HG03039 (cell line): ENCODE measurements around the gene HOXB5.

Source experiments
- ATAC-seq: cut with Tn5 transposase; IDR thresholded peaks from one replicate; pipeline ENCODE4 v1.9.1; 2021; ENCODE audit warnings: mild to moderate bottlenecking, moderate library complexity; ENCODE audit not compliant: unreplicated experiment

Gene HOXB5

DNA sequence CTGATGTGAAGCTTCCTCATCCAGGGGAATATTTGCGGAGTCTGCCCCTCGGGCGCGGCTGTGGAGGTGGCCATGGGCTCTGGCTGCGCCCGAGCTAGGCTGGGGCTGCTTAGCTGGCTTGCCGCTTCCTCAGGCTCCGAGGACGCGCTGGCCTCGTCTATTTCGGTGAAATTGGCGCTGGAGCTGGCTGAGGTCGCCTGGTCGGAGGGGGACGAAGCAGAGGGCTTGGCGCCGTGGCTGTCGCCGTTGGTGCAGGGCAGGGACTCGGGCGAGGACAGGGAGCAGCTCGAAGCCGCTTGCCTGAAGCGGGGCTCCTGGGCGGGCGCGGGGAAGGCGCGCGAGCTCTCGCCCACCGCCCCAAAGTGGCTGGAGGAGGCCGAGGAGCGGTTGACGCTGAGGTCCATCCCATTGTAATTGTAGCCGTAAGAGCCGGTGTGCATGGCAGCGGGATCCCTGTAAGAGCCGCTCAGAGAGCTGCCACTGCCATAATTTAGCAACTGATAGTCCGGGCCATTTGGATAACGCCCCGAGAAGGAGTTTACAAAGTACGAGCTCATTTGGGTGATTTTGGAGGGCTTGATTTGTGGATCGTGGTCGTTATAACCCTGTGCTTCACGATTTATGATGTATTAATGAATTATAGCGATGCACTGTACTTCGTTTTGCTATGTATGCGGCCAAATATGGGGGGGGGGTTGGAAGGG, at the start of gene HOXB5:
Gene HOXB5 (minus strand): TSS at position 654 of the 704 bp plus-strand sequence. CDS start 97 bp downstream, at position 557.
- ATAC-seq: no peak

- no peak for ATAC-seq
Observed at GRCh38 chr17:48642843-48643696, 49.5 kb upstream of the HOXB5 start.

GRCh38 chr17:48642059-48642842, 48.7 kb upstream of the HOXB5 start:
- no peak for ATAC-seq

DNA sequence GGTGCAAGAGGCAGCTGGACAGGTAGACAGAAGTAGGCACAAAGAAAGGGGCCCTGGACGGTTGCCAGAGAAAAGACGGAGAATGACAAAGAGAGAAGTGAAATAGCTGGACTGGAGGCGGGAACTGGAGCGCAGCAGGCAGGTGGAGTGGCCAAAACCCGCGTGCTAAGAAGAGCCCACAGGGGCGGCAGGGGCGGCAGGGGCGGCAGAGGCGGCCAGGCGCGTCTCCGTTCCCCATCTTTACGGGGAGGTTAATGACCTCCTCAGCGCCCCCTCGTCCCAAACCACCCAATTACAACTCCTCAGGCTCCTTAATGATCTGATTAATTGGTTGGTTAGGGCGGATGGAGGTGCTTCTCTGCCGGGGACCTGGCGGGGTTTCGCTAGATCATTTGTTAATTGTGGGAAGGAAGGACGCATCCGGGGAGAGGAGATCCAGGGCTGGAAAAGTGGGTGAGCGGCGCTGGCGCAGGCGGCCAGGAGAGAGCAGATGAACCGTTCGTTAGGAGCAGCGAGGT, 48.0 kb upstream of the HOXB5 start:
- ATAC-seq: no peak

GRCh38 chr17:48640858-48641180, 47.2 kb upstream of the HOXB5 start:
- ATAC-seq: no peak

DNA sequence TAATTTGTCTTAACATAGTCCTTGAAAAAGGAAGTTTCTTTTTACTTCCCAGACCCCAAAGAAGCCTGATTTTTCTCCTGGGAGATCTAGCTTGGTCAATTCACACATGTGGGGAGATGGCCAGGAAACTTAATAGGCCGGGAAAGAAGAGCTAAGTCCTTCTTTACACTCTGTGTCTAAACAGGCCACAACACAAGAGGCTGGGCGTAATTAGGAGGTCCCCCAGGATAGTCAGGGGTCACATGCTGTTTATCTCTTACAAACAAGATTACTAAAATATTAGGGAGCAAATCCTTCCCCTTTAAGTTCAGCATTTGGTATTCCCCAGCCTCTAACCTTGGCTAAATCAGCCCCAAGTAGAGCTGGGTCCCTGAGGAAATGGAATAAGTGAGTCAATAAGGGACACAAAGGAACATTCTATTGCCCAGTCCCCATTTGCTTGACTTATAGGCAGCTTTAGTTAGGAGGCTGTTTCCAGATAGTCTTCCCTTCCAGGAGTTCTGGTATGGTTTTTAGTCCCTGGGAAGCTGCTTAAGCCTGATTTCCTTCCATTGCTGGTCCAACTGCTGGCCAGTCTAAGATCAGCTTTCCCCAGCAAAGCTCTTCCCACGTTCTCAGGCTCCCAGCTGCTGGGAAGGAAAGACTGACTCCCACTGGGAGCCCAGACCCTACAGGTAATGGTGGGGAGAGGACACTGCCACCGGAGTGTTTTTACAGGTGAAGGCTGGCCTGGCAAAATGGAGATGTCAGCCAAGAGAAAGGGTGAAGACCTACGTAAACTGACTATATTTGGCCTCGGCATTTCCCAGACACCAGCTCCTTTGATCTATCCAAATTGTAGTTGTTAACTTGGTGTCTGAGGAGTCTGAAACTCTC, 46.6 kb upstream of the HOXB5 start:
- ATAC-seq: no peak

GRCh38 chr17:48639136-48639535, 45.6 kb upstream of the HOXB5 start:
- ATAC-seq: no peak

DNA sequence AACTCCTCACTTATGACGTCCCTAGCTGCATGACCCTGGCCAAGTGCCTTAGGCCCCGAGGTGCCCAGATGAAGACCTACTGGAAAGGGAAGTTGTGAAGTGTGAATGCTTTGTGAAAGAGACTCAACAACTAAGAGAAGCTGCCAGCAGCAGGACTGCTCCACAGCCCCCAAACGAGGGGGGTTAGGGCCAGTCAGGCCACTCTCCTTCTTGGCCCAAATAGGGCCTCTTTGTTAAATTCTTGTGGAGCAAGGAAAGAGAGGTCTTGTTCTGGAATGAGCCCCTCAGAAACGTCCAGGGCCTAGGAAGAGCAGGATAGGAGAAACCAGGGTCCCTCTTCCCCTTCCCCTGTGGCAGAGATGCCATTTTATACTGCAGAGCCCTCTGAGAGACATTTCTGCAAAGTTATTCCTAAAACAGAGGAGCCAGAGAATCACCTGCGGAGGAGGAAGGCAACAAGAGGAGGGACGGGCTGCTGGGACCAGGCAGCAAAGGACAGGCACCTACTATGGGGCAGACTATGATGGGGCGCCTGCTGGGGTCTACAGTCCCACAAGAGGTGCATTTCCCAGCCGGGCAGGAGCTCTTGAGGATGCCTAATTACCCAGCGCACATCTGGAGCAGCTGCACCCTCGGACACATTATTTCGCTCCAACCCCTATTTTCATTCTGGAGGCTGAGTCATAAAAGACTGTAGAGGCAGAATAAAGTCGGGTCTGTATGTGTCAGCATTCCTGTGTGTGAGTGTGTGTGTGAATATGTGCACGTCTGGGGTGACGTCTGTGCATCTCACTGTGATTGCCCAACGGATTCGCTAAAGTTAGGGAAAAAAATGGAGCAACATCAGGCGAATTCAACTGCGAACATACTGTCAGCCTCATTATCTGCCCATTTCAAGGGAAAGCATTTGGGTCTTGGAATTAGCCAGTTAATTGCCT, 44.0 kb upstream of the HOXB5 start:
- no peak for ATAC-seq

DNA sequence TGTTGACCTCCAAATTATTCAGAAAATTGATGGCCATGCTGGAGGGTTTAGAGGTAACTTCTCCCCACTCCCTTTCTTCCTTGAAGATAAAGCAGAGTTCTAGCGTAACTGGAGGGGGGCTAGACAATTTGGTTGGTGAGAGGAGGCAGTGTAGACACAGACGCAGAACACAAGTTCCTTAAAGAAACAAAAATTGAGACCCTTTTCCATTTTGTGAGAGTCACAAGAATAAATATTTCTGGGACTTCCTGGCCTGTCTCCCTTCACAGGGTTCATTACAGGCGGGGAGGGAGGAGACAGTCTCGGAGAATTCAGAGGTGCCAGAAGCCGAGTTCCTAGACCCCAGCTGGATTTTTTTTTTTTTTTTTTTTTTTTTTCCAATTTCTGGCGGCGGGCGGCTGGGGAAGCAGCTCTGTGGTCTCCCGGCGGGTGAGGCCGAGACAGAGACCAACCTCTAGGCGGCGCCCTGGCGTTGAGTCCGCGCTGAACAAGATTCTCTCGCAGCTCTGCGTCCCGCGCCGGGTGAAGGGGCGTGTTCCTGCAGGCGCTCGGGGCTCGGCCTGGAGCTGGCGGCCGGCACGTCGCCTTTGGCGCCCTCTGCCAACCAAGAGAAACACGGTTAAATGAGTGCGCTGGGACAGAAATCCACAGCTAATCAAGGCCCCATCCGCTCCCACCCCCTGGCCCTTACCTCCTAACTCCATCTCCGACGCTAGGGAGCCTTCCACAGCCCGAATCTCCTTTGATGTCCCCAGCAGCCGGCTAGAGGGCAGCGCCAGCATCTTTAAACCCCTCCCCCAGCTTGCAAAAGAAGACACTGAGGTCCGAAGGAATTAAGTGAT, 42.8 kb upstream of the HOXB5 start:
- no peak for ATAC-seq

DNA sequence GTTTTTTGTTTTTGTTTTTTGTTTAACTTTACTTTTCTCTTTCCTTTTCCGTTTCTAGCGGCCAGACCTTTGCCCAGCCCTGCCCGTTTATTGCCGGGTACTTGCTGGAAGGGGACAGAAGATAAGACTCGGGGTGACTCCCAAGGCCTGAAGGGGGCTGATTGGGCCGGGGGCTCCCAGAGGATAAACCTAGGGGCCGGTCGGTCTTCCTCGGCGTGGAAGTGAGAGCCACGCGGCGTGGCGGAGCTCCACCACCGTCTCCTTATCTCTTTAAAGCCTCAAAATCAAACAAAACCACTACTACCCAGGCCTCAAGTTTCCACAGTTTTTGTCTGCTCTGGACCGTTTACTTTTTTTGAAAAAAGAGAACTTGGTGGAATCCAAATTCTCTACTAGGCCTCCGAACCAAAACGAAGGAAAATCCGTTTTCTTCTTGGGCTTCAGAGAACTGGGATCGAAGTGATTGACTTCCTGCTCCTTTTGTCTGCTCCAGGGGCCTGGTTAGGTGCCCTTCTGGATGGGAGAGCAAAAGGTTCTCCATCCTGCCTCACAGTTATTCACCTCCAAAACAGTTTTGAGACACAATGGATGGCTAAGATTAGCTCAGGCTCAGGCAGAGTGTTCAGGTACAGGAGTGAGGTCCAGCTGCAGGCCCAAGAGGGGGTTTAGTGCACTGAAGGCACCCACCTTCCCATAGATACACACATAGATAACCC, 41.1 kb upstream of the HOXB5 start:
- ATAC-seq: no peak

GRCh38 chr17:48633266-48633677, 39.7 kb upstream of the HOXB5 start:
- no peak for ATAC-seq

DNA sequence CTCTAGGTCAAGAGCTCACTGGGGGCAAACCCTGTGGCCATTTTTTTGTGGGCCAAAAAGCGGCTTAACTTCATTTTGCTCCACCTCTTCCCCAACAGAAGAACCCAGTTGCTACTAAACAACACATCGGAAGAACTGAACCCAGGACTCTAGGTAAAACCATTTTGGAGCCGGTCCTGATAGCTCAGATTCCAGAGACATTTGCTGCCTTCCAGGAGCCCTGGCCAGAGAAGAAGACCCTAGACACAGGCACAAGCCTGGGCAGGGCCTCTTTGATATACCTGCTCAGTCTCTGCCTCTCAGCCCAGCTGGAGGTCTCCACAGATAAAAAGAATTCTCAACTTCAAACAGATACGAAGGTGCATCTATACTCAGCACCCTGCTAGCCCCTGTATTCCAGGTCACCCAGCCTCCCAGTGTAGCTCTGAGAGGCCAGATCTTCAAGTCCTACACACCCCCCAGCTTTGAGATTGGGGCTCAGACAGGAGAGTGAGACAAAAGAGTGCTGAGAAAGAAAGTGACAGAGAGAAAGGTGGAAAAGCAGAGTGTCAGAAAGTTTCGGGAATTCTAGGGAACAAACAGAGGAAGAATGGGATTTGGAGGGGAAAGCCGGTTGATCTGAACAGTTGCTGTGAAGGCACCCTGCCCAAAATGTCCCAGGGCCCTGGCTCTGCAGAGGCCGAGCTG, 39.1 kb upstream of the HOXB5 start:
- ATAC-seq: no peak

- ATAC-seq: no peak
Observed at GRCh38 chr17:48631693-48632578, 38.4 kb upstream of the HOXB5 start.

DNA sequence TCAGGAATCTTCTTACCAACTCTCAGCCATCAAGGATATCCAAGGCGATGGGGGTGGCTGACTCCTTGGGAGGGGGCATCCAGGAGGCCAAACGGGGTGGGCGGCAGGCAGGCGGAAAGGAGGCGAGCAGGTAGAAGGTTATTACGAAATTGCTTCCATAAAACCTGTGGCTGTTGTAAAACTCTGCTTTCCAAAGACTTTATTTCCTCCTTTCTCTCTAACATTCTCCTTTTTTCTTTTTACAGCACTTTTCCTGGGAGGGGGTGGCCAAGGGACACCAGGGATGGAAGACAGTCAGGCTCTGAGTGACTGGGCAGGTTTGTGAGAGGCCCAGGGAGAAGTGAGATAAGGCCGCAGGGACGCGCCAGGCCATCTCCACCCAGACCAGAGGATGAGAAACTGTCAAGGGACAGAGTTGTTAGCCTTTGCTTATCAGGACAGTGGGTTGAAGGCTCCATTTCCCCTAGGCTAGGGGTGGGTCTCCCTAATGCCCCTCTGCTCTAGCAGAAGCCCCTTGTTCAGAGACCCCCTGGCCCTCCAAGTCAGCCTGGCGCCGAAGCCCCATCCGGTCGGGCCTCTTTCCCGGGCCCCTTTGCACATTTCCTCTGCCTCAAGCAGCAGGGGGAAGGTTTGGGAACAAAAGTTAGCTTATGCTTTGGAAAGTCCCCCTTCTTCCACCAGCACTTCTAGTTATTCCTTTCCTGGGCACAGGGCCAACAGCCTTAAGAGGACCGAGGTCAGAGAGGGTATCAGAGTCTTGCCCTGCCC, 37.5 kb upstream of the HOXB5 start:
- no peak for ATAC-seq
